PC-9 (cell line): Measurements from ENCODE around the gene SLC7A10. TPM values are rescaled to one million over a fixed set of nuclear protein-coding genes. Genes with fewer than 3 reads are reported as not detected.
"Not testable (repeated sequence)": the region's sequence is repeated elsewhere in the genome, so short reads cannot be mapped to it uniquely, and the experiment has no call there.

Source experiments
- BruUV-seq: library from RNA; stranded (reverse); fragments of 400-500 nt; replicated peaks from 2 replicates; lab custom pipeline; 2021; lab: Mats Ljungman, UMichigan
- CTCF ChIA-PET: fragments of 300-600 bp; sonication (Branson Sonifier 250); formaldehyde crosslinking; loops from one replicate; lab custom pipeline; 2022; ENCODE audit warnings: antibody characterized with exemption; lab: Charles Lee
- POLR2A ChIA-PET: fragments of 300-600 bp; sonication (Branson Sonifier 250); formaldehyde crosslinking; loops from one replicate; lab custom pipeline; 2022; ENCODE audit warnings: antibody characterized with exemption; ENCODE audit not compliant: unreplicated experiment; lab: Charles Lee
- DNase-seq, 2 experiments: peaks; one replicate each; pipeline versions ENCODE4 v3.0.0 to v3.0.0-alpha.2; 2015 to 2022; ENCODE audit warnings: mixed read lengths in 1 of 2
- H2AFZ ChIP-seq: fragments of 200-600 bp; sonication (generic); 2 replicates; pipeline ENCODE4 v1.8.1; 2017; ENCODE audit warnings: antibody characterized with exemption
- H3F3A ChIP-seq: fragments of 200-600 bp; sonication (generic); 2 replicates; pipeline ENCODE4 v1.8.1; 2017; ENCODE audit warnings: antibody characterized with exemption, mild to moderate bottlenecking, low read depth; ENCODE audit not compliant: insufficient read depth
- H3K27ac ChIP-seq: fragments of 200-600 bp; sonication (generic); 2 replicates; pipeline ENCODE4 v1.6.1; 2016; ENCODE audit warnings: mixed run types
- H3K27me3 ChIP-seq: fragments of 200-600 bp; sonication (generic); 2 replicates; pipeline ENCODE4 v1.6.1; 2016; ENCODE audit warnings: low read depth, mixed run types; ENCODE audit not compliant: insufficient read depth
- H3K36me3 ChIP-seq: fragments of 200-600 bp; sonication (generic); 2 replicates; pipeline ENCODE4 v1.6.1; 2016; ENCODE audit warnings: low read depth, mixed run types
- H3K4me1 ChIP-seq: fragments of 200-600 bp; sonication (generic); replicated peaks from 2 replicates; pipeline ENCODE4 v1.6.1; 2016; ENCODE audit warnings: mixed run types; ENCODE audit not compliant: insufficient read depth
- H3K4me2 ChIP-seq: fragments of 200-600 bp; sonication (generic); 2 replicates; pipeline ENCODE4 v1.6.1; 2017; ENCODE audit warnings: mixed run types
- H3K4me3 ChIP-seq: fragments of 200-600 bp; sonication (generic); 2 replicates; pipeline ENCODE4 v1.6.1; 2016; ENCODE audit warnings: mixed run types
- H3K79me2 ChIP-seq: fragments of 200-600 bp; sonication (generic); 2 replicates; pipeline ENCODE4 v1.6.1; 2017; ENCODE audit warnings: low read depth, mixed run types
- H3K9me2 ChIP-seq: fragments of 200-600 bp; sonication (generic); 2 replicates; pipeline ENCODE4 v1.8.1; 2017; ENCODE audit warnings: mild to moderate bottlenecking; ENCODE audit not compliant: insufficient read depth
- H3K9me3 ChIP-seq: fragments of 200-600 bp; sonication (generic); 2 replicates; pipeline ENCODE4 v1.8.1; 2016; ENCODE audit warnings: low read depth; ENCODE audit not compliant: insufficient read depth
- H4K20me1 ChIP-seq: fragments of 200-600 bp; sonication (generic); 2 replicates; pipeline ENCODE4 v1.8.1; 2017; ENCODE audit not compliant: insufficient read depth
- CTCF ChIP-seq: fragments of 200-600 bp; sonication (generic); conservative IDR thresholded peaks from 2 replicates; pipeline ENCODE4 v1.6.1; 2017; ENCODE audit warnings: mixed run types, antibody characterized with exemption, mild to moderate bottlenecking, moderate library complexity
- EZH2 ChIP-seq: fragments of 200-600 bp; sonication (generic); IDR thresholded peaks from 2 replicates; pipeline ENCODE4 v1.8.0; 2017; ENCODE audit warnings: antibody characterized with exemption, low read depth
- intact Hi-C: fragments of 100-400 bp; cut with micrococcal nuclease; formaldehyde crosslinking; loops from one replicate; pipeline ENCODE4 v1.10.0; 2022; ENCODE audit not compliant: unreplicated experiment
- total RNA-seq: library from RNA; stranded (reverse); gene quantifications from 2 replicates; pipeline ENCODE4 v1.2.3, GENCODE V29; 2021

SLC7A10 gene
- total RNA-seq, 1 experiment from 2014 or later = not detected

- H3K79me2 ChIP-seq = no peaks in the 10 kb centered on the region
- ChIA-PET POLR2A (no interaction called here), CTCF (interaction anchor here (0.6 kb wide), 1 partner anchor 219 kb away, joined by 3 read pairs; no protein-coding TSS in a partner anchor)
- no peak for DNase-seq
- TF ChIP-seq CTCF (no peak), EZH2 (no peak)
- no peaks in the 10 kb centered on the region for H3K4me1 ChIP-seq
- no peak overlapping the region for H2AFZ ChIP-seq
- H3K9me2 ChIP-seq = no peaks in the 10 kb centered on the region
- no TSS peak for BruUV-seq
- H3K4me2 ChIP-seq = no peak overlapping the region
- no peaks in the 10 kb centered on the region for H3K36me3 ChIP-seq
- intact Hi-C loops = no loop called here
- H3K27ac ChIP-seq = no peak overlapping the region
- H3K4me3 ChIP-seq = no peak overlapping the region
- no peaks in the 10 kb centered on the region for H4K20me1 ChIP-seq
- H3K9me3 ChIP-seq = no peaks in the 10 kb centered on the region
- no peaks in the 10 kb centered on the region for H3F3A ChIP-seq
- peaks cover 34% of the 10 kb centered on the region; the same call in 1 of the 2 replicates for H3K27me3 ChIP-seq
Measured at GRCh38 chr19:33211794-33212435, 13.7 kb downstream of the SLC7A10 start.

- no peak overlapping the region for H3K4me3 ChIP-seq
- no peaks in the 10 kb centered on the region for H3K9me2 ChIP-seq
- no peaks in the 10 kb centered on the region for H4K20me1 ChIP-seq
- H3K4me2 ChIP-seq = no peak overlapping the region
- H3K27ac ChIP-seq = no peak overlapping the region
- intact Hi-C loops = no loop called here
- H3K79me2 ChIP-seq = no peaks in the 10 kb centered on the region
- no peak overlapping the region for H2AFZ ChIP-seq
- no peak for TF ChIP-seq EZH2
- TF ChIP-seq CTCF = no peak
- BruUV-seq = no TSS peak
- peaks cover 29% of the 10 kb centered on the region; the same call in 1 of the 2 replicates for H3K27me3 ChIP-seq
- H3F3A ChIP-seq = no peaks in the 10 kb centered on the region
- ChIA-PET CTCF (no interaction called here), POLR2A (no interaction called here)
- no peaks in the 10 kb centered on the region for H3K4me1 ChIP-seq
- no peak for DNase-seq
- H3K36me3 ChIP-seq = no peaks in the 10 kb centered on the region
- no peaks in the 10 kb centered on the region for H3K9me3 ChIP-seq
Measured at GRCh38 chr19:33210266-33210940, 15.2 kb downstream of the SLC7A10 start.

GRCh38 chr19:33209850-33210230 is 15.8 kb downstream of the SLC7A10 start:
- H3K27ac ChIP-seq, H4K20me1 ChIP-seq, BruUV-seq, H2AFZ ChIP-seq, POLR2A ChIA-PET, intact Hi-C loops, DNase-seq, H3K4me2 ChIP-seq, H3K36me3 ChIP-seq, H3F3A ChIP-seq, H3K9me2 ChIP-seq, H3K4me1 ChIP-seq, CTCF ChIA-PET, H3K79me2 ChIP-seq, H3K9me3 ChIP-seq, H3K4me3 ChIP-seq: not testable (repeated sequence)
- H3K27me3 ChIP-seq = peaks cover 29% of the 10 kb centered on the region; the same call in 1 of the 2 replicates
